Cardiac muscle cell (in vitro differentiated cells and primary cell): ENCODE results near the gene OGFOD1. TPM values are rescaled to one million over a fixed set of nuclear protein-coding genes. Genes with fewer than 3 reads are reported as not detected.

Experiments used
- DNase-seq, 2 donors: peaks; one replicate each; pipeline versions ENCODE4 v3.0.0 to v3.0.0-alpha.2; 2010 to 2017; ENCODE audit warnings: low read depth in 1 of 2, low spot score in 1 of 2
- H3K27ac ChIP-seq: fragments of 200-600 bp; sonication (generic); 2 replicates; pipeline ENCODE4 v1.5.1; 2016
- H3K27me3 ChIP-seq: fragments of 200-600 bp; sonication (generic); 2 replicates; pipeline ENCODE4 v1.6.0; 2016; ENCODE audit warnings: control low read depth
- H3K36me3 ChIP-seq: fragments of 200-600 bp; sonication (generic); 2 replicates; pipeline ENCODE4 v1.5.1; 2016; ENCODE audit warnings: control low read depth
- H3K4me1 ChIP-seq: fragments of 200-600 bp; sonication (generic); 2 replicates; pipeline ENCODE4 v1.8.1; 2017; ENCODE audit warnings: low read depth, mild to moderate bottlenecking, mixed run types
- H3K4me3 ChIP-seq: fragments of 200-600 bp; sonication (generic); 2 replicates; pipeline ENCODE4 v1.5.1; 2016; ENCODE audit warnings: mild to moderate bottlenecking
- H3K9me3 ChIP-seq: fragments of 200-600 bp; sonication (generic); 2 replicates; pipeline ENCODE4 v1.5.1; 2017; ENCODE audit warnings: low read depth, mild to moderate bottlenecking, control low read depth
- polyA plus RNA-seq: library from polyadenylated mRNA; unstranded; fragments of >200 nt; fragmentation: Nextera tagmentation; extraction: Ambion mirVana; gene quantifications from 2 replicates; pipeline ENCODE4 v1.2.1, GENCODE V29; 2016
- total RNA-seq: library from RNA; depleted of rRNA; stranded (reverse); fragments of >200 nt; gene quantifications from 2 replicates; pipeline ENCODE4 v1.2.3, GENCODE V29; 2016
- TF ChIP-seq, protein P1 (sequence below): IDR thresholded peaks from 2 replicates; pipeline ENCODE4 v1.5.1; 2012; ENCODE audit warnings: low read depth, mild to moderate bottlenecking, low read length

Gene OGFOD1
- total and polyA plus RNA-seq, 2 experiments from 2014 or later = 54.9 to 65.5 TPM

DNA sequence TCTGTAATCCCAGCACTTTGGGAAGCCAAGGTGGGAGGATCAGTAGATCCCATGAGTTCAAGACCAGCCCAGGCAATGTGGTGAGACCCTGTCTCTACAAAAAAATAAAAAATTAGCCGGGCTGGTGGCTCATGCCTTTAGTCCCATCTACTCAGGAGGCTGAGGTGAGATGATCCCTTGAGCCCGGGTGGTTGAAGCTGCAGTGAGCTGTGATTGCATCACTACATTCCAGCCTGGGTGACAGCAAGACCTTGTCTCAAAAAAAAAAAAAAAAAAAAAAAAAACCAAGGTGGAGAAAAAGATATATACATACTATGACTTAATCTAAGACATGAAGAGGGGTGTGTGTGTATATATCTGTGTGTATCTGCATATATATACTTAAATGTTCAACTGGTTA lies 41.8 kb downstream of the OGFOD1 start:
- Histone ChIP-seq H3K27ac (no peak overlapping the region), H3K27me3 (no peaks in the 10 kb centered on the region), H3K9me3 (no peaks in the 10 kb centered on the region), H3K4me1 (no peaks in the 10 kb centered on the region), H3K4me3 (no peak overlapping the region), H3K36me3 (peaks cover 29% of the 10 kb centered on the region)
- TF ChIP-seq, protein P1, sequence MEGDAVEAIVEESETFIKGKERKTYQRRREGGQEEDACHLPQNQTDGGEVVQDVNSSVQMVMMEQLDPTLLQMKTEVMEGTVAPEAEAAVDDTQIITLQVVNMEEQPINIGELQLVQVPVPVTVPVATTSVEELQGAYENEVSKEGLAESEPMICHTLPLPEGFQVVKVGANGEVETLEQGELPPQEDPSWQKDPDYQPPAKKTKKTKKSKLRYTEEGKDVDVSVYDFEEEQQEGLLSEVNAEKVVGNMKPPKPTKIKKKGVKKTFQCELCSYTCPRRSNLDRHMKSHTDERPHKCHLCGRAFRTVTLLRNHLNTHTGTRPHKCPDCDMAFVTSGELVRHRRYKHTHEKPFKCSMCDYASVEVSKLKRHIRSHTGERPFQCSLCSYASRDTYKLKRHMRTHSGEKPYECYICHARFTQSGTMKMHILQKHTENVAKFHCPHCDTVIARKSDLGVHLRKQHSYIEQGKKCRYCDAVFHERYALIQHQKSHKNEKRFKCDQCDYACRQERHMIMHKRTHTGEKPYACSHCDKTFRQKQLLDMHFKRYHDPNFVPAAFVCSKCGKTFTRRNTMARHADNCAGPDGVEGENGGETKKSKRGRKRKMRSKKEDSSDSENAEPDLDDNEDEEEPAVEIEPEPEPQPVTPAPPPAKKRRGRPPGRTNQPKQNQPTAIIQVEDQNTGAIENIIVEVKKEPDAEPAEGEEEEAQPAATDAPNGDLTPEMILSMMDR = no peak
- peak in 1 of 2 donors; percentile 25 for DNase-seq

- peaks cover 34% of the 10 kb centered on the region for H3K36me3 ChIP-seq
- H3K27me3 ChIP-seq = no peaks in the 10 kb centered on the region
- H3K4me1 ChIP-seq = no peaks in the 10 kb centered on the region
- no peak overlapping the region for H3K27ac ChIP-seq
- no peak overlapping the region for H3K4me3 ChIP-seq
- no peak for DNase-seq
- H3K9me3 ChIP-seq = no peaks in the 10 kb centered on the region
- TF ChIP-seq, protein P1 = no peak
Measured at GRCh38 chr16:56493815-56494214, 42.5 kb downstream of the OGFOD1 start.

DNA sequence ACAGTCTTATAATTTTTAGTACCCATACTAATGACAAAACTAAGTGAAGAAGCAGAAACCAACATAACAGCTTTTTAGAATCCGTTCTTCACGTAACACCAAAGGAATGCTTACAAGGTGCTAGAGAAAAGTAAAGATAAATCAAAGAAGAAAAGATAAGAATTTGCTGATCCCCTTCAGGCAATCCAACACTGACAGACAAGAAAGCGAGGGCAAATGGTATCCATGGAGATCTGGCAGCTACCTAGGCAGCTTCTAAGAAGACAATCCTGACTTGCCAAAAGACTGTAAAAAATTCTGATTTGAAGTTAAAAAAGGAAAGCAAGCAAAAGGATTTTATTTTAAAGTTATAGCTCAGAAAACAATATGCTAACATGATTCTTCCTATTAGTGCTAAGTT lies 53.8 kb downstream of the OGFOD1 start:
- Histone ChIP-seq H3K4me1 (no peaks in the 10 kb centered on the region), H3K36me3 (peaks cover 28% of the 10 kb centered on the region)

DNA sequence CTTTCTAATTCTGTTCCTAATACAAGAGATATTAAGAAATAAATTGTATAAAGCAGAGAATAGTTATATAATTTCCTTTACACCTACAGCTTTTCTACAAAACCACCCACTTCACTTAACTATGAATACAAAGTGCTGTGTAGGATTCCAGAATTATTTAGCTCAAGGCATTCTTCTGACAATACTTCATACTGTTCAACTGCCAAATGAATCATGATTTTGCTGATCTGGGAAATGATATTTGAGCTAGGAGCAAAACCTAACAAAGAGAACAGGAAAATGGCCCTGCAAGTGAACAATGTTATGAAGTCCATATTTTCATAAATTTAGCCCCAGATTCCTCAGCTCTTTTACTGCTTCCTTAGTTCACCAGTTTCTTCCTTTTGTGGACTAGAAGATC lies 55.6 kb downstream of the OGFOD1 start:
- TF ChIP-seq, protein P1 = no peak
- Histone ChIP-seq H3K27me3 (no peaks in the 10 kb centered on the region), H3K27ac (no peak overlapping the region), H3K4me1 (no peaks in the 10 kb centered on the region), H3K4me3 (no peak overlapping the region), H3K36me3 (peaks cover 25% of the 10 kb centered on the region), H3K9me3 (no peaks in the 10 kb centered on the region)
- peak in 1 of 2 donors; percentile 42 for DNase-seq

More for the DNA sequence above, 53.8 kb downstream of the OGFOD1 start:
- H3K9me3 ChIP-seq = no peaks in the 10 kb centered on the region
- DNase-seq = no peak
- H3K4me3 ChIP-seq = no peak overlapping the region
- H3K27me3 ChIP-seq = no peaks in the 10 kb centered on the region
- TF ChIP-seq, protein P1 = no peak
- no peak overlapping the region for H3K27ac ChIP-seq

DNA sequence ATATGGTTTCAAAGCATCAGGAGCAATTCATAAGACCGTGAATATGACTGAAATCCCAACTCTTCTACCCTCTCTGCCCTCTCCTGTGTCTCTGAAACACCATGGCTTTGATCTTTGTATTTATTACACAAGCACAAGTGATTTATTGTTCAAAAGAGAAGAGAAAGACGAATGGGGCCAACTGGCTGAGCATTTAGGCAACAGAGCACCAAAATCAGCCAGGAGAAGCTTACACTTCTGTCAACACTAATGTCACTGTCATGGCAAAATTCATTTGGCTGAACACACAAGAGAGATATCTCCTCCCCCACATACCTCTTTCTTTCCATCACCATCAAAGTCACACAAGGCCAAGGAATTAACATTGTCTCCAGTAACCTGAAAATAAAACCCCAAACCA lies 59.2 kb downstream of the OGFOD1 start:
- peaks cover 17% of the 10 kb centered on the region for H3K36me3 ChIP-seq
- H3K27me3 ChIP-seq = no peaks in the 10 kb centered on the region
- H3K4me1 ChIP-seq = no peaks in the 10 kb centered on the region
- TF ChIP-seq, protein P1 = no peak
- no peak overlapping the region for H3K4me3 ChIP-seq
- no peak for DNase-seq
- H3K9me3 ChIP-seq = no peaks in the 10 kb centered on the region
- no peak overlapping the region for H3K27ac ChIP-seq

DNA sequence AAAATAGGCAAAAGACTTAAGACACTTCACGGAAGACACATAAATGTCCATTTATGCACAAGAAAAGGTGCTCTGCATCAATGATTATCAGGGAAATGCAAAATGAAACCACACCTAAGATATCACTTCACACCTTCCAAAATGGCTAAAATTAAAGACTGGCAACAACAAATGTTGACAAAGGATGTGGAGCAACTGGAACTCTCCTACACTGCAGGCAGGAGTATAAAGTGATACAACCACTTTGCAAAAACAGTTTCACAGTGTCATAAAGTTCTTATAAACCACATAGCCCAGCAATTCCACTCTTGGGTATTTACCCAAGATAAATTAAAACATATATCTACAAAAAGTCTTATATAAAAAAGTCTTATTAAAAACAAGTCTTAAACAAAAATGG lies 60.7 kb downstream of the OGFOD1 start:
- DNase-seq = no peak

More for the DNA sequence above, 60.7 kb downstream of the OGFOD1 start:
- TF ChIP-seq, protein P1 = no peak
- no peak overlapping the region for H3K27ac ChIP-seq
- peaks cover 17% of the 10 kb centered on the region for H3K36me3 ChIP-seq
- no peaks in the 10 kb centered on the region for H3K4me1 ChIP-seq
- H3K9me3 ChIP-seq = no peaks in the 10 kb centered on the region
- no peaks in the 10 kb centered on the region for H3K27me3 ChIP-seq
- H3K4me3 ChIP-seq = no peak overlapping the region
